GM06990 (cell line): ENCODE results near the gene RICTOR.

ENCODE experiments used
- DNase-seq: peaks from one replicate; pipeline ENCODE4 v3.0.0-alpha.2; 2011; ENCODE audit not compliant: insufficient read length; ENCODE audit errors: extremely low read depth
- H3K27me3 ChIP-seq: replicated peaks from 2 replicates; pipeline ENCODE4 v1.6.0; 2011; ENCODE audit warnings: low read length; ENCODE audit not compliant: control insufficient read depth, insufficient read depth
- H3K36me3 ChIP-seq: 2 replicates; pipeline ENCODE4 v1.5.1; 2011; ENCODE audit warnings: low read length; ENCODE audit not compliant: control insufficient read depth, insufficient read depth
- H3K4me3 ChIP-seq: replicated peaks from 2 replicates; pipeline ENCODE4 v1.5.1; 2011; ENCODE audit warnings: low read depth, mild to moderate bottlenecking, control low read depth, low read length
- CTCF ChIP-seq: IDR thresholded peaks from 2 replicates; pipeline ENCODE4 v1.5.1; 2011; ENCODE audit warnings: low read length, control low read depth, mild to moderate bottlenecking, inconsistent platforms; ENCODE audit not compliant: insufficient read depth, poor library complexity, severe bottlenecking

Gene RICTOR

GRCh38 chr5:39025456-39025855 is 48.7 kb downstream of the RICTOR start:
- Histone ChIP-seq H3K27me3 (no peaks in the 10 kb centered on the region), H3K36me3 (no peaks in the 10 kb centered on the region), H3K4me3 (no peak overlapping the region)
- no peak for TF ChIP-seq CTCF
- DNase-seq = no peak

GRCh38 chr5:39024884-39025283 is 49.3 kb downstream of the RICTOR start:
- H3K27me3 ChIP-seq = no peaks in the 10 kb centered on the region
- TF ChIP-seq CTCF = no peak
- no peak for DNase-seq
- H3K36me3 ChIP-seq = no peaks in the 10 kb centered on the region
- no peak overlapping the region for H3K4me3 ChIP-seq

GRCh38 chr5:39024005-39024404 is 50.2 kb downstream of the RICTOR start:
- TF ChIP-seq CTCF = no peak
- Histone ChIP-seq H3K27me3 (no peaks in the 10 kb centered on the region), H3K36me3 (no peaks in the 10 kb centered on the region), H3K4me3 (no peak overlapping the region)
- no peak for DNase-seq

GRCh38 chr5:39023121-39023520 is 51.1 kb downstream of the RICTOR start:
- no peak for DNase-seq
- H3K4me3 ChIP-seq = no peak overlapping the region
- H3K36me3 ChIP-seq = no peaks in the 10 kb centered on the region
- no peak for TF ChIP-seq CTCF
- no peaks in the 10 kb centered on the region for H3K27me3 ChIP-seq

GRCh38 chr5:39022151-39022550 is 52.0 kb downstream of the RICTOR start:
- Histone ChIP-seq H3K27me3 (no peaks in the 10 kb centered on the region), H3K4me3 (no peak overlapping the region), H3K36me3 (no peaks in the 10 kb centered on the region)
- no peak for DNase-seq
- TF ChIP-seq CTCF = no peak

- Histone ChIP-seq H3K27me3 (no peaks in the 10 kb centered on the region), H3K36me3 (no peaks in the 10 kb centered on the region), H3K4me3 (no peak overlapping the region)
- no peak for TF ChIP-seq CTCF
- DNase-seq = no peak
Observed at GRCh38 chr5:39021413-39021812, 52.8 kb downstream of the RICTOR start.
